K562 (cell line): ENCODE measurements around the gene PRKCB. TPM values are rescaled to one million over a fixed set of nuclear protein-coding genes. Genes with fewer than 3 reads are reported as not detected.
A peak's percentile ranks its signal among the peaks of the same experiment; 100 is the strongest.

Source experiments
- ARID4B ChIP-seq: sonication (generic); formaldehyde crosslinking; IDR thresholded peaks from 2 replicates; pipeline ENCODE4 v1.8.0; 2022; ENCODE audit warnings: mild to moderate bottlenecking, missing genetic modification reagents
- ATF7 ChIP-seq: fragments of 450-650 bp; IDR thresholded peaks from 2 replicates; pipeline ENCODE4 v1.7.1; 2014; ENCODE audit warnings: mild to moderate bottlenecking, moderate library complexity
- BRCA1 ChIP-seq, 2 experiments: fragments of 450-650 bp in 1 of 2; sonication (generic) in 1 of 2; formaldehyde crosslinking in 1 of 2; IDR thresholded peaks; 2 replicates each; pipeline versions ENCODE4 v1.5.0 to v1.6.1; 2017 to 2020; ENCODE audit warnings: mild to moderate bottlenecking in 1 of 2, missing genetic modification reagents in 1 of 2
- BRF1 ChIP-seq: IDR thresholded peaks from 3 replicates; pipeline ENCODE4 v1.6.1; 2011; ENCODE audit warnings: borderline replicate concordance, mild to moderate bottlenecking; ENCODE audit not compliant: insufficient read length; ENCODE audit errors: extremely low read depth
- CBX1 ChIP-seq: sonication (generic); IDR thresholded peaks from 2 replicates; pipeline ENCODE4 v1.6.1; 2016; ENCODE audit warnings: antibody characterized with exemption, low read depth, mild to moderate bottlenecking
- DLX4 ChIP-seq: fragments of 250-450 bp; sonication (Bioruptor Pico); IDR thresholded peaks from 2 replicates; pipeline ENCODE4 v1.6.1; 2021; ENCODE audit warnings: mild to moderate bottlenecking
- DPF2 ChIP-seq: fragments of 450-650 bp; IDR thresholded peaks from 2 replicates; pipeline ENCODE4 v1.6.1; 2016
- E2F3 ChIP-seq: fragments of 250-450 bp; sonication (Bioruptor Pico); IDR thresholded peaks from 2 replicates; pipeline ENCODE4 v1.4.0; 2020; ENCODE audit warnings: mild to moderate bottlenecking
- HMGXB4 ChIP-seq: sonication (generic); formaldehyde crosslinking; IDR thresholded peaks from 2 replicates; pipeline ENCODE4 v1.8.1; 2023; ENCODE audit warnings: mild to moderate bottlenecking, missing genetic modification reagents
- KDM4B ChIP-seq, 2 experiments: fragments of 450-650 bp in 1 of 2; sonication (generic) in 1 of 2; IDR thresholded peaks; 2 replicates each; pipeline ENCODE4 v1.6.1; 2016 to 2017; ENCODE audit warnings: borderline replicate concordance in 2 of 2, antibody characterized with exemption in 1 of 2, low read depth in 1 of 2, mild to moderate bottlenecking in 1 of 2
- MAFF ChIP-seq: IDR thresholded peaks from 2 replicates; pipeline ENCODE4 v1.6.1; 2012; ENCODE audit warnings: low read length, improper control_type of control experiment
- NFIC ChIP-seq: fragments of 450-650 bp; IDR thresholded peaks from 2 replicates; pipeline ENCODE4 v1.6.1; 2017; ENCODE audit warnings: mild to moderate bottlenecking, inconsistent platforms
- PATZ1 ChIP-seq: fragments of 250-450 bp; sonication (Bioruptor Pico); IDR thresholded peaks from 2 replicates; pipeline ENCODE4 v1.5.0; 2020; ENCODE audit warnings: mild to moderate bottlenecking, borderline replicate concordance
- PKNOX1 ChIP-seq: fragments of 450-650 bp; IDR thresholded peaks from 2 replicates; pipeline ENCODE4 v1.6.1; 2016
- SMARCC2 ChIP-seq: fragments of 450-650 bp; IDR thresholded peaks from 2 replicates; pipeline ENCODE4 v1.6.1; 2017; ENCODE audit warnings: antibody characterized with exemption, moderate library complexity, mild to moderate bottlenecking, low read depth
- TFAP4 ChIP-seq: sonication (generic); formaldehyde crosslinking; IDR thresholded peaks from 2 replicates; pipeline ENCODE4 v1.8.0; 2022; ENCODE audit warnings: missing genetic modification reagents, mild to moderate bottlenecking, moderate library complexity, borderline replicate concordance
- polyA plus RNA-seq, 8 experiments: library from polyadenylated mRNA; depleted of rRNA in 4 of 8; stranded (reverse) in 5 of 8; unstranded in 3 of 8; fragments of >200 nt; fragmentation: Nextera tagmentation in 2 of 8; fragmentation: Illumina TruSeq in 1 of 8; extraction: Ambion mirVana in 2 of 8; extraction: Trizol in 1 of 8; gene quantifications; 2 replicates each; pipeline versions ENCODE4 v1.2.1 to v1.2.3, GENCODE V29; 2011 to 2014; ENCODE audit warnings: inconsistent platforms in 1 of 8, missing spikeins in 1 of 8
- total RNA-seq, 7 experiments: library from RNA; depleted of rRNA in 6 of 7; stranded (reverse); fragments of >200 nt in 6 of 7; fragmentation: Illumina TruSeq in 2 of 7; extraction: Trizol in 2 of 7; gene quantifications; 2 replicates each; pipeline versions ENCODE4 v1.2.1 to v1.2.3, GENCODE V29; 2011 to 2021; ENCODE audit warnings: low replicate concordance in 1 of 7

Gene PRKCB
- total and polyA plus RNA-seq, 9 of the 15 experiments (the other 6 are each of a cell fraction or from before 2014, with no cell fraction given) = 49.9 to 276 (median 148) TPM

GRCh38 chr16:23966597-23967394, 131.0 kb downstream of the PRKCB start (continued):
- TF ChIP-seq PATZ1 (CRISPR knock-in tag) = no peak
- no peak for TF ChIP-seq ARID4B (CRISPR knock-in tag)
- 0 out of 2 replicates have a peak, but pooled peaks have one; percentile 17 for TF ChIP-seq DPF2
- no peak for TF ChIP-seq HMGXB4 (CRISPR knock-in tag)
- TF ChIP-seq KDM4B (IDR thresholded peaks at IDR 0.05; ENCODE audit: borderline replicate concordance in 2 of 2, low read depth in 1 of 2) = no peak
- TF ChIP-seq DLX4 (CRISPR knock-in tag) = no peak
- TF ChIP-seq ATF7 = 0 out of 2 replicates have a peak, but pooled peaks have one; percentile 12
- TF ChIP-seq MAFF = peak; percentile 3; the same call in 1 of the 2 replicates
- peak; percentile 7; the same call in 1 of the 2 replicates for TF ChIP-seq PKNOX1
- TF ChIP-seq CBX1 = no peak
- no peak for TF ChIP-seq BRCA1 (IDR thresholded peaks at IDR 0.05)
- no peak for TF ChIP-seq BRCA1 (CRISPR knock-in tag; IDR thresholded peaks at IDR 0.05)
- TF ChIP-seq BRF1 = no peak
- TF ChIP-seq E2F3 (CRISPR knock-in tag) = no peak
- TF ChIP-seq SMARCC2 = no peak
- TF ChIP-seq TFAP4 (CRISPR knock-in tag) = peak; percentile 76; the same call in 1 of the 2 replicates
- peak; percentile 84 for TF ChIP-seq NFIC
